Stimulated activated naive CD4-positive, alpha-beta T cell treated with Interleukin-2 at 50 U/mL for 16 hours (primary cell): ENCODE data around the gene RBM25.
"Not testable (repeated sequence)": the region's sequence is repeated elsewhere in the genome, so short reads cannot be mapped to it uniquely, and the experiment has no call there.

Experiments
- DNase-seq: peaks from one replicate; lab custom pipeline; 2025; lab: John Stamatoyannopoulos, UW

The RBM25 gene

GRCh38 chr14:73058224-73058921 is at the start of gene RBM25:
TSS of gene RBM25 (plus strand) at chr14:73058534. CDS start at chr14:73071642, 13,108 bp downstream.
- DNase-seq, result peak; percentile 93

DNA sequence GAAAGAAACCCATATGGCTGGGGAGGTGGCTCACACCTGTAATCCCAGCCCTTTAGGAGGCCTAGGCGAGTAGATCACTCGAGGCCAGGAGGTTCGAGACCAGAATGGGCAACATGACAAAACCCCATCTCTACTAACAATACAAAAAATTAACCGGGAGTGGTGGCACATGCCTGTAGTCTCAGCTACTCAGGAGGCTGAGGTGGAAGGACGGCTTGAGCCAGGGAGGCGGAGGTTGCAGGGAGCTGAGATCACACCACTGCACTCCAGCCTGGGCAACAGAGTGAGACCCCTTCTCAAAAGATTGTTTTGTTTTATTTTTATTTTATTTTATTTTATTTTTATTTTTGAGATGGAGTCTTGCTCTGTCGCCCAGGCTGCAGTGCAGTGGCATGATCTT is 47.1 kb upstream of the RBM25 start:
- not testable (repeated sequence) for DNase-seq

- DNase-seq, result no peak
Observed at GRCh38 chr14:73014105-73014504, 44.2 kb upstream of the RBM25 start.

DNA sequence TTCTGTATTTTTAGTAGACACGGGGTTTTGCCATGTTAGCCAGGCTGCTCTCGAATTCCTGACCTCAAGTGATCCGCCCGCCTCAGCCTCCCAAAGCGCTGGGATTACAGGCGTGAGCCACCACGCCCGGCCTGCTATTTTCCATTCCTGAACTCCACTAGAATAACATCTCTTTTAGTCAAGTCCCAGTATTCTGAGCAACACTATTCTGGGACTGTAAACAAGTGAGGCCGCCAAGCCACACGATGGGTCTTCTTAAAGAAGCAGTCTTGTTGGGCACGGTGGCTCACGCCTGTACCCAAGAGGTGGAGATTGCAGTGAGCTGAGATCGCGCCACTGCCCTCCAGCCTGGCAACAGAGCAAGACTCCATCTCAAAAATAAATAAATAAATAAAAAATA is 42.8 kb upstream of the RBM25 start:
- not testable (repeated sequence) for DNase-seq

GRCh38 chr14:73016011-73016410 is 42.3 kb upstream of the RBM25 start:
- not testable (repeated sequence) for DNase-seq

DNA sequence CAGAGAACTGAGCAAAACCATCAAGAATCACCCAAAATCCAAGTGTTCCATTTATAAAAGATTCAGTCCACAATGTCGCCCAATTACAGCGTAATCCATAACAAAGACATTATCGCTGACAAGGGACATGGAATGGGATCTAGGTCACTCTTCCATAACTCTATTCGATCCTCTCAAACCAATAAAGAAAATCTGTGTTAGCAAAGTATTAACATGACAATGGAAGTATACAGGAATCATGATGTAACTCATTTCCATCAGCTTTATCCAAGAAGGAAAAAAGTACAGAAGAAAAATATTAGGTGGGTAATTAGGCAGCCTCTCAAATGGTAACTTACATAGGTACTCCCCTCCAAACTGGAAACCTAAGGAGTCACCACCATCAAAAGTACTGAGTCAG is 36.3 kb upstream of the RBM25 start:
- DNase-seq, result no peak

GRCh38 chr14:73025544-73025943 is 32.8 kb upstream of the RBM25 start:
- no peak for DNase-seq

- no peak for DNase-seq
Observed at GRCh38 chr14:73026243-73026844, 32.0 kb upstream of the RBM25 start.

GRCh38 chr14:73026845-73027542 is 31.3 kb upstream of the RBM25 start, which contains the start of gene ZFYVE1:
TSS of gene ZFYVE1 (minus strand) at chr14:73027106. CDS start at chr14:73024508, 2,598 bp downstream.
- peak; percentile 93 for DNase-seq

DNA sequence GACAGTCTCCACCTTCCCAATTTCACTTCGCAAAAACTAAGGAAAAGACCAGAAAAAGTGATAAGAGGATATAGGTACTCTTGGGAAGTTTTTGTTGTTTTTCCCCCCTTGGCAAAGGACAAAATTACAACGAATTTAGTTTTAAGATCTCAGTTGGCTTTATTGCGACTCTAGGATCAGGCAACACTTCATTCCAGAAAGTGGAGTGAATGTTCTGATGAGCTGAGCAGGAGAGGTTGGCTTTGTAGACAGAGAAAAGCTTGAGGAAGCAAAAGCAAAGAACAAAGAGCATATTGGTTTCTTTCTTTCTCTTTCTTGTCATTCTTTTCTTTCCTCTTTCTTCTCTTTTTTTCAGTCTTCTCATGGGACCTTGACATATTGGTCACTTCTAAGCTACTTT is 30.8 kb upstream of the RBM25 start:
- DNase-seq, result no peak

DNA sequence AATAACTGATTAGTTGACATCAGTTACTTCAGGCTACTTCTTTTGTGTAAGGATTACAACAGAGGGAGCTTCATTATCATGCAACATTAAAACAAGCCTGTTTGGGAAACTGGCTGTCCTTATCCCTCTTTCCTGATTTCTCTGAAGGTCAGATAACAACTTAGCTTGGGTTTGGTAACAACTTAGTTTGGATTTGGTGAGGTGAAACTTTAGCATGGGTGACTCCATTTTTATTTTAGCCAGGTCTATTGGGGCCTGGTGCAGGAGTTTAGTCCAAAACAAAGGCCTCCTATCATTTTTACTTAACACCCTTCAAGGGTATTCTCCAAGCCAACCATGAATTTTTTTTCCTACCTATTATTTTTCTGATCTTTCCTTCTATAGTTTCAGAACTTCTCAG is 30.4 kb upstream of the RBM25 start:
- no peak for DNase-seq

GRCh38 chr14:73036706-73037450 is 21.5 kb upstream of the RBM25 start:
- DNase-seq, result not testable (repeated sequence)

GRCh38 chr14:73047808-73048207 is 10.5 kb upstream of the RBM25 start:
- DNase-seq, result no peak

DNA sequence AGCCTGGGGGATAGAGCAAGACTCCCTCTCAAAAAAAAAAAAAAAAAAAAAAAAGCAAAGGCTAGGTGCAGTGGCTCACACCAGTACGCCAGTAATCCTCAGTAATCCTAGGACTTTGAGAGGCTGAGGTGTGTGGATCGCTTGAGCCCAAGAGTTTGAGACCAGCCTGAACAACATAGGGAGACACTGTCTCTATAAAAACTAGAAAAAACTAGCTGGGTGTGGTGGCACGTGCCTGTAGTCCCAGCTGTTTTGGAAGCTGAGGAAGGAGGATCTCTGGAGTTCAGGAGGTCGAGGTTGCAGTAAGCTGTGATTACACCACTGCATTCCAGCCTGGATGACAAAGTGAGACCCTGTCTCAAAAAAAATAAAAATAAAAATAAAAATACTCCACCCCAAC is 8.9 kb upstream of the RBM25 start:
- no peak for DNase-seq

DNA sequence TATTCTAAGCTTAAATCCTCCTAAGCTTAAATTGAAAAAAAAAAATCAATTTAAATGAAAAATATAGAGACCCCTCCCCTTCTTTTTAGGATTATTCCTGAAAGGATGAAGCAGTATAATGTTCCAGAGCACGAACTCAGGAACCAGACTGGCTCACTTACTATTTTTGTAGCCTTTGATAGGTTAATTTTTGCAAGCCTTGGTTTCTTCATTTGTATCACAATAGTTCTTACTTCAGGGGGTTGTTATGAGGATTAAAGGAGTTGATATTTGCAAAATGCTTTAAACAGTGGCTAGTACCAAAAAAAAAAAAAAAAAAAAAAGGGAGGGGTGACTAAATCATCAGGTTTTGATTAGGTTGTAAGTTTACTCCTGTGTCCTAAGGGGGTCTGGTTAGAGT is 3.1 kb upstream of the RBM25 start:
- no peak for DNase-seq

DNA sequence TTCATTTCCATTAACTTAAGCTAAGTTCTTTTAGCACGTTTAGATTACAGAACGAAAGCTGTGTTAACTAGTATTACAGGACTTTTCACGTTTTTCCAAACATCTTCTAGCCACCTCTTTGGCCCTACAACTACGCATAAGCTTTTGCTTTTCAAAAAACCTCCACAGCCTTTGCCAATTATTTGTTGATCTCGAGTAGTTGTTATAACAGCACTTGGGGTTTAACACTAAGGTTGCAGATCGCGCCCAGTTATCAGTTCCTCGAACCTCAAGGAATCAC is 450 bp upstream of the RBM25 start:
- no peak for DNase-seq

- DNase-seq, result no peak
Observed at GRCh38 chr14:73058922-73059673, 764 bp downstream of the RBM25 start.

- DNase-seq, result no peak
Observed at GRCh38 chr14:73069585-73069984, 11.3 kb downstream of the RBM25 start.

DNA sequence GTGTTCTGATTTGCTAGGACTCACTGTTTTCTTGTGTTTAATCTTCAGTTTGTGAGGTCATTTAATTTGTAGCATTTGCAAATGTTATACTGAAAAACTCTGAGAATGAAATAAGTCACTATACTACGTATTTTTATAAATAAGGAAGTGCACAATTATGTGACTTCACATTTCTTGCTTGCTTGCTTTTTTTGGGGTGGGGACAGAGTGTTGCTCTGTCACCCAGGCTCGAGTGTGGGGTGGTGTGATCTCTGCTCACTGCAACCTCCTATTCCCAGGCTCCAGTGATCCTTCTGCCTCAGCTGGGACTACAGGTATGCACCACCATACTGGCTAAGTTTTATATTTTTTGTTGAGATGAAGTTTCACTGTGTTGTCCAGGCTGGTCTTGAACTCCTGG is 32.7 kb downstream of the RBM25 start:
- no peak for DNase-seq

DNA sequence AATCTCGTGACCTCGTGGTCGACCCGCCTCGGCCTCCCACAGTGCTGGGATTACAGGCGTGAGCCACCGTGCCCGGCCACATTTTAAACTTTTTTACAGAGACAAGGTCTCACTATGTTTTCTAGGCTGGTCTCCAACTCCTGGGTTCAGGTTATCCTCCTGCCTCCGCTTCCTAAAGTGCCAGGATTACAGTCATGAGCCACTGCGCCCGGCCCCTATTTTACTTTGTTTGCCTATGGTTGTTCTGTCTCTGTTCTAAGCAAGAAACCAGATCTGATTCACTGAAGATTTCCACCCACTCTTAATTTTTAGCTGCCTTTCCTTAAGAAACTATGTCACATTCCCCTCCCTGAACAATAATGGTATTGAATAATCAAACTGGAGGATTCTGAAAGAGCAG is 39.1 kb downstream of the RBM25 start:
- no peak for DNase-seq

DNA sequence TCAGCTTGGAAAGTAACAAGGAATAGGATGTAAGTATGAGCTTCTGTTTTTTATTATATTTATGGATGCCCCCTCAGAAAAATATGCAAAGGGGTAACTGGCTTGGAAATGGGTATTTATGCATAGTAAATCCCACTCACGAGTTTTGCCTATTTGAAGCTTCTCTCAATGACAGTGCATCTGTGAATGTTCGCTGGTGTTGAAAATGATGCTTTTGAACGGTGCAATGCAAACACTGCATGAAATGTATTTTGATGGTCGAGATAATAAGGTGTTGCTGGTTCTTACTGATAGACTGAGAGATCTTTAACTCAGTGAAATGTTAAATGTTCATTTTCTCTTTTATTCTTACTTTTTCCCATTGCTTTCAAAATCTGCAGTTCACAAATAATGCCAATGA is 42.0 kb downstream of the RBM25 start:
- no peak for DNase-seq
